22Rv1 (cell line): ENCODE measurements around the gene ELP4.
"Not testable (repeated sequence)": the region's sequence is repeated elsewhere in the genome, so short reads cannot be mapped to it uniquely, and the experiment has no call there.

ENCODE experiments used
- H3K27ac ChIP-seq: fragments of 450-650 bp; 2 replicates; pipeline ENCODE4 v1.5.1; 2017
- CTCF ChIP-seq: fragments of 450-650 bp; IDR thresholded peaks from 2 replicates; pipeline ENCODE4 v1.5.1; 2017; ENCODE audit warnings: mild to moderate bottlenecking
- ZFX ChIP-seq: fragments of 450-650 bp; IDR thresholded peaks from 2 replicates; pipeline ENCODE4 v1.6.1; 2017; ENCODE audit warnings: antibody characterized with exemption, borderline replicate concordance

The ELP4 gene

GRCh38 chr11:31725176-31725575 is 215.6 kb downstream of the ELP4 start:
- TF ChIP-seq CTCF (no peak), ZFX (no peak)
- no peak overlapping the region for H3K27ac ChIP-seq

GRCh38 chr11:31728432-31728831 is 218.9 kb downstream of the ELP4 start:
- TF ChIP-seq ZFX: no peak
- no peak for TF ChIP-seq CTCF
- H3K27ac ChIP-seq: no peak overlapping the region

- TF ChIP-seq ZFX: no peak
- no peak for TF ChIP-seq CTCF
- no peak overlapping the region for H3K27ac ChIP-seq
Measured at GRCh38 chr11:31740131-31740530, 230.6 kb downstream of the ELP4 start.

- H3K27ac ChIP-seq: not testable (repeated sequence)
Measured at GRCh38 chr11:31740731-31741368, 231.3 kb downstream of the ELP4 start.

GRCh38 chr11:31747581-31747980 is 238.0 kb downstream of the ELP4 start:
- no peak overlapping the region for H3K27ac ChIP-seq
- TF ChIP-seq CTCF (no peak), ZFX (no peak)

GRCh38 chr11:31757260-31757835 is 247.8 kb downstream of the ELP4 start:
- no peak overlapping the region for H3K27ac ChIP-seq

GRCh38 chr11:31761636-31762035 is 252.1 kb downstream of the ELP4 start:
- no peak for TF ChIP-seq ZFX
- TF ChIP-seq CTCF: no peak
- no peak overlapping the region for H3K27ac ChIP-seq

More at GRCh38 chr11:31757260-31757835, 247.8 kb downstream of the ELP4 start:
- TF ChIP-seq ZFX (no peak), CTCF (no peak)

GRCh38 chr11:31763296-31763695 is 253.7 kb downstream of the ELP4 start:
- H3K27ac ChIP-seq: no peak overlapping the region
- TF ChIP-seq ZFX (no peak), CTCF (no peak)
